GM21619 (cell line): ENCODE measurements around the gene HDAC7.
"Not testable (repeated sequence)": the region's sequence is repeated elsewhere in the genome, so short reads cannot be mapped to it uniquely, and the experiment has no call there.

Experiments
- ATAC-seq: cut with Tn5 transposase; IDR thresholded peaks from one replicate; pipeline ENCODE4 v1.9.1; 2021; ENCODE audit not compliant: unreplicated experiment

The HDAC7 gene

DNA sequence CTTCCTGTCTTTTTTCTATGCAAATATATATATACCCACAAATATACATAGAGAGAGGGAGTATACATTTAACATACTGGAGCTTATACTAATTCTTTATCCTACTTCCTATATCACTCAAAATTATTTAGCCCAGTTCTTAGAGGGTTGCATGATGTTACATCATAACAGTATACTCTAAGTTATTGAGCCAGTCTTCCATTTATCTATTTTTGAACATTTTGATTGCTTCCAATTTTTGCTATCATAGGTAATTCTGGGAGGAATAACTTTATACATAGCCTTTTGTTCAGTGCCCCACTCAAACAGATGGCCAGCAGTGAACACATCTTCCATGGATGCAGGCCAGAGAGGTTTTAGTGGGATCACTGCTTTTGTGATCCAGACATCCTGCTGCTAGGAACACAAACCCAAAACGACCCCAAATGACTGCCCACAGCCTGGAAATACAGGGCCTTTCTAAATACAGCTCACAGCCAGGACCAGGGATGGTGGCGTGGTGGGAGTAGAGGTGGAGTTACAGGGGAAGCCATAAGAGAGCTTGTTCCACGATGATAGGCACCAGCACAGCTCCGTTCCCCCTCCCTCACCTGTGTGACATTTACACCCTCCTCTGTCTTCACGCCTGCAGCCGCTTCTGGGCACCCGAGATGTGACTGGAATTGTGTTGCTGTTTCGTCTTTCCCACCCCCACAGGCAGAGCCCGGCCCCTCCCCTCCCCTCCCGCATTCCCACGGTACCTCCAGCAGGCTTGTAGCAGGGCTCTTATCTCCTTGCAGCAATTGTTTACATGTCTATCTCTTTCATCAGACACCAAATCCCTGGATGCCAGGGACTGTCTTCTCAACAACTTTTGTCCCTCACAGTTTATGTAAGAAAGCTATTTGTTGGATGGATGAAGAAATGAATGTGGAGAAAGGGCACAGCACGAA is 30.7 kb upstream of the HDAC7 start:
- no peak for ATAC-seq

DNA sequence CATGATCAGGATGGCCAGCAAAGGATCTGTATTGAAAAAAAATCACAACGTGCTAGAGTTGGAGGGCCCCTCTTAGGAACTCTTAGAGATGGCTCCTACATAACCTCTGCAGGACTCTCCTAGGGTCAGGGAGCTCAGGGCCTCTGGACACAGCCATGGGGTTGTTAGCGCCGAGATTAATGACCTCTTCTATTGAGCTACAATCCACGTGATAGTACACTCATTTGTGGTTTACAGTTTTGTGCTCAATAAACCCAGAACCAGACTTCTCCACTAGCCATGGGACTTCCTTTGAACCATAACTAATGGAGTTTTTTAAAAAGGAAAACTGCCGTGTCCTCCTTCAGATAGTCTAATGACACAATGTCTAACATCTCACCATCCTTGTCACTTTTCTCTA is 29.6 kb upstream of the HDAC7 start:
- no peak for ATAC-seq

DNA sequence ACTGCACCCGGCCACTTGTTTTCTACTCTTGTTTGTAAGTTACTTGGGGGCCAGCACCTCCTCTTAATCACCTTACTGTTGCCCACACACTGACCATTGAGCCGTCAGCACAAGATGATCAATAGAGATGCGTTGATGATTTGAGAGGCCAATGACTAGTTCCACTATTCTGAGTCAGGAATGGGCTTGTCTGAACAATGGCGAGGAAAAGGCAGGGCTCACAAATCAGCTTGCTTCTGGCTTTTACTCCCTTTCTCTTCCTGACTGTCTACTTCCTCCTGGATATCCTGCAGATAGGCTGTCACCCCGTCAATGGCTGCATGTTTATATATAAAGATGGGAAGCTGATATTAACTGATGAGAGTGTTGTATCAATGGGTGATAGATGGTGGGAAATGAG is 29.1 kb upstream of the HDAC7 start:
- ATAC-seq, result no peak

DNA sequence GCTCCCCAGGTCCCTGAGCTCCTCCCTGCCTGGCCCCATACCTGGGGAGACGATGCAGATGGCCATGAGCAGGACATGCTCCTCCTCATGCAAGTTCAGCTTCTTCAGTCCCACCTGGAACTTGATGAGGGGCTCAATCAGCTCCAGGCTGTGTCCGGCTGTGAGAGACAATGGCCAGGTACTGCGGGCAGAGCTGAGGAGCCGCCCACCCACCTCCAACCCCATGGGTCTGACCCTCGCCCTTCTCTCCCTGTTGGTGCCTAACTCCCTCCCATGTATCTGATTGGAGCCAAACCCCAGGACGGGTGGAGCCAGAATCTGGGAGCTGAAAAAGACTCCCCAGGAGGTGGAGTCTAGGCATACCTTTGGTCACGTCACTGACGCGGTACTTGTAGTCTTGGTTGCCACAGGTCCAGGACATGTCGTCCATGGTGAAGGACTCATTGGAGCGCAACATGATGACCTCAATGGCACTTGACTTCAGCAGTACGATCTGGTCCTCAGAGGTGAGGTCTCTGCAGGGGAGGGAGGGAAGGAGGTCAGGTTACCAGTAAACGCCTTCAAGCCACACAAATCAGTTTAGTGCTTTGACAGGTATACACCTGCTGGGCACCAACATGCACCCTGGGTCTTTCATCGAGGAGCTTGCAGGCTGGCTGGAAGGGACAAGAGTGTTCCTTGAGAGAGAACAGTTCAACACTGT is 26.7 kb upstream of the HDAC7 start:
- ATAC-seq, result no peak

DNA sequence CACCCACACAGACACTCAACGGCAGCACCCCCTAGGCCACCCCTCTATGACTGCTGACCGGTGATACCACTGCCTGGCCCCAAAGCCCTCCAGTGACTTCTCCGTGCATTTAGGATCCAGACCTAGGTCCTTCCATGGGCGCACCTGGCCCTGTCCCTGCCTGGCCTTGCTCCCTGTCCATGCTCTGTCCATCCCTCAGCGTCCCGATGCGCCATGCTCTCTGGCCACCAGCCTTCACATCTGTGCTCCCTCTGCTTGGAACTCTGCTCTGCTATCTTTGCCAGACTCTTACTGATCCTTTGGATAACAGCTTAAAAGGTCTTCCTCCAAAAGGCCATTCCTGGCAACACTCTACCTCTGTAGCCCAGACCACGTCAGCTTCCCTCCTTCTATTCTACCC is 25.4 kb upstream of the HDAC7 start:
- ATAC-seq, result no peak

DNA sequence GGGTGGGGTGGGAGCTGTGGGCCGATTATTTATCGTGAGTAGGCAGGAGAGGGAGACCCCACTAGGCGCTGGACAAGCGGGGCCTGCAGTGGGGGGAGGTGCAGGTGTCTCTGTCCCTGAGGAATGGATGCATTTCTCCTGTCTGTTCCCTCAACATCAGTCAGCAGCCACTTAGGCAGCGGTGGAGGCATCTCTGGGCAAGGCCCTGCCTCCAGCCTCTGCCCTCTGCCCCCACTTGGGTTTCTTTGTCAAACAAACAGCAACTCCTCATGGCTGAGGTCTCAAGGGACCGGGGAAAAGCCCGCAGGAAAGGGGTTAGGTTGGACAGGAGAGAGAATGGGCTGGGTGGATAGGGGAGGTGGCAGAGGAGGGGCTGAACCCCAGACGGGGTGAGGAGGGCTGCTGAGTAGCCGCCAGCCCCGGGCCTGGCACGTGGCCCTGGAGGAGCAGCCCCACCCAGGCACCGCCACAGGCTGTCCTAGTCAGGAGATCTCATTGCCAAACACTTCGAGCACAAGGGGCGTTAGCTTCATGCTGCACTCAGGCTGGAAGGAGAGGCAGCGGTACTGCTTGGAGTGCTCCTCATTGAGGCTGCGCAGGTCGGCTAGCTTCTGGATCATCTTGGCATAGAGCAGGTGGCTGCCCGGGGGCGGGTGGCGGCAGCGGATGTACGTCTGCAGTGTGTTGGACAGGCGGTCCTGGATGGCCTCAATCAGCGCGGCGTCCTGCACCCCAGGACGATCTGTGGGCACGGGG is 24.7 kb upstream of the HDAC7 start:
- ATAC-seq, result no peak

DNA sequence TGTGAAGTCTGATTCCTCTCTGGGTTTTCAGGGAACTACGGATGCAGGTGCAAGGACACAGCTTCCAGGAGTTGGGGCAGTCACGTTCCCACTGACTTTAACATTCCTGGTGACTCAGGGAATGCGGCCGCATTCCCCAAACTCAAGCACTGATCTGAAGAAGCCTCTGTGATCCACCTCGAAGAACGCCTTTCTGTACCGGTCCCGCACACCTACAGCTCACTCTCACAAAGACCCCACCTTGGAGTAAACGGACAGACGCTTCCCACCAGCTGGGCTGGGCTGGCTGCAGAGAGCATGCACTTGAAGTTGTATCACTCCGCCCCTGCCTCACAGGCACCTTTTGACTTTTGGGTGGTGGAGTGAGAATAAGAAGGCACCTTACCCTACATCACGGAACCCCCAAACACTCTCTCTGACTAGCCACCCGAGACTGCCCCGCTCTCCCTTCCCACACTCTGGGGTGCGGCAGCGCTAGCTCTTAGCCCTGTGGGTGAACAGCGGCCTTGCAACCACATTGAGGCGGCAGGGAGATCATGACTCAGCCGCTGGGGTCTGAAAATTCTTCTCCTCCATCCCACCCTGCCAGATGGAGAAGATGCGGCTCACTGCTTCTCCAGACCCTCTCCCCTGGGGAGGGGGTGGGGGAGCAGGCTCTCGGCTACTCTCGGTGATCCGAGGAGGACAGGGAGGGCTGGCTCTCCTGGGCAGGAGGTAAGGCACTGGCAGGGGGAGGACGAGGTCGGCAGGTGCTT is 23.7 kb upstream of the HDAC7 start:
- no peak for ATAC-seq

DNA sequence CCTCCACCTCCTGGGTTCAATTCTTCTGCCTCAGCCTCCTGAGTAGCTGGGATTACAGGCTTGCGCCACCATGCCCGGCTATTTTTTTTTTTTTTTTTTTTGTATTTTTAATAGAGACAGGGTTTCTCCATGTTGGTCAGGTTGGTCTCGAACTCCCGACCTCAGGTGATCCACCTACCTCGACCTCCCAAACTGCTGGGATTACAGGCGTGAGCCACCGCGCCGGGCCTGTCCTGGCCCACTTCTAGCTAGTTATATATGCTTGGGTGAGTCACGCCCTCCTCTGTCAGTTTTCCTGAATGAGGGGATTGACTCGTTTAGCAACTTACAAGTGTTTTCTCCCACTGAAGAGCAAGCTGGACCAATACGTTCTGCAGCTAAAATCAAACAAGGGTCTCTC is 22.8 kb upstream of the HDAC7 start:
- ATAC-seq, result not testable (repeated sequence)

DNA sequence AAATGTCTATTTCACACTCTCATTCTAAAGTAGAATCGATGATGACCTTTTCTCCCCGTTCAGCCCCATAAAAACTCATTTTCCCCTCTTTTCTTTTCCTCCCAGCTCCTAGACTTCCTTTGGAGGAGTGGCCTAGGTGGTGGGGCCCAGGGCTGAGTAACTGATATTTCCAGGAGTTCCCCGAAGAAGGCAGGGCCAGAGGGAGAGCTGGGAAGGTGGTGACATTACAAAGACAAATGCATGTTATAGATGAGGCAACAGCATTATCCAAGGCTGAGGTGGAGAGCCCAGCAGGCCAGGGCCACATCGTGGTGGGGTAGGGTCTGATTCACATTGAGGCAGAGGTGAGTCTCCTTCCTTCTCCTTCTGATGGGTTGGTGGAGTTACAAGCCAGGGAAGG is 22.2 kb upstream of the HDAC7 start:
- no peak for ATAC-seq

DNA sequence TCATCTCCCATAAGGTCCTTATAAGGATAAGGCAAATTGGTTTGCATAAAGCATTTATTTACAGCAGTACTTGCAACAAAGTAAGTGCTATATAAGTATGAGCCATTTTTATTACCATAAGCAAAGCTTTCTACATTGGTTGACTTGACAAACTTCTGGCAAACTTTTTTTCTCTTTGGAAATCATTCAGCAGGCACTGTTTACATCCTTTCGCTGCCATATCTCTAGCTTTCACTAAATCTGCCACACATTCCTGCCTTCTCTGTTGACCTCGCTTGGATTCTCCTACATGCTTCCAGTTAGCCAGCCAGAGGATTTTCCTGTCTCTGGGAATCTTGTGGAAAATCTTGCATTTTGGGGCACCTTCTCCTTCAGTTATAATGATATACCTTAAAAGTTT is 21.8 kb upstream of the HDAC7 start:
- no peak for ATAC-seq

DNA sequence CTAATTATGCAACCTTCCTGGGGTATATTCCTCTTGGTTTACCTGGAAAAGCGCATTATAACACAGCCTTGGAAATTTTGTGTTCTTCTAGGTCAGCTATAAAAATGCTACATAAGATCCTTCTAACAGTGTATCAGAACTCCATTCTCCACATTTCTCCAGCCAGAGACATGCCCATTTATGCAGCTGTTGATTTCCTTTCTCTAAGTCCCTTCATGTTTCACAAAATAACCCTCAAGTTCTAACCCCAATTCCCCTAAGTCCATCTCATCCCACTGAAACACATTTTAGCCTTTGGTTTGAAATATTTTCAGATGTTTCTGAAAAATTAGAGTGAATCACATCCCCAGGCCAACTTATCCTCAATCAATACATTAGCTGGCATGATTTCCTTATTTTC is 20.9 kb upstream of the HDAC7 start:
- ATAC-seq, result no peak

DNA sequence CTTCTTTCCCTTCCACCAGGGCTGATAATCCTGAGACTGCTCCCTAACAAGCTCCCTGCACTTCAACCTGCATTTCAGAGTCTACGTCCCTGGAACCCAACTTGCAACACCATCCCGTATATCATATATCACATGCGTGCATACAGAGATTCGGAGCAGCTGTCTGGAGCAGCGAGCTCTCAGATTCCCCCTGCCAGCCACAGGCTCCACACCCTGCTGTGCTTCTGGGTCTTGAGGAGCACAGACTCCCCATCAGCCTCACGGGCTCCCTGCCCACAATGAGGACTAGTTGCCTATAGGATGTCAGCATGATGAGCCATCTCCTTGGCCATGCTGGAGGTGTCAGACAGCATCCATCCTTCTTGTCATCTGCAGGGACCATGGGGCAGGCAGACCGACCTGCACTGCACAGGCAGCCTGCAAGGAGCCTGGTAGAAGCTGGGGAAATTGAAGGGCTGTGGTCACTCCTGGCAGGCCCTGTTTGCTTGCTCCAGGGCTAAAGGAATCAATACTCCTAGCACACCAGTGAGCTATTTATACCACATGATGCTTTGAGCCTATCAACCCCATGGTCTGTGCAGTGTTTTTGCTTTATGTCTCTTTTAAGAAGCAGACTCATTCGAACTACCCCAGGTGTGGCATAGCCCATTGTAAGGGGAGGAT is 19.6 kb upstream of the HDAC7 start:
- ATAC-seq, result no peak

DNA sequence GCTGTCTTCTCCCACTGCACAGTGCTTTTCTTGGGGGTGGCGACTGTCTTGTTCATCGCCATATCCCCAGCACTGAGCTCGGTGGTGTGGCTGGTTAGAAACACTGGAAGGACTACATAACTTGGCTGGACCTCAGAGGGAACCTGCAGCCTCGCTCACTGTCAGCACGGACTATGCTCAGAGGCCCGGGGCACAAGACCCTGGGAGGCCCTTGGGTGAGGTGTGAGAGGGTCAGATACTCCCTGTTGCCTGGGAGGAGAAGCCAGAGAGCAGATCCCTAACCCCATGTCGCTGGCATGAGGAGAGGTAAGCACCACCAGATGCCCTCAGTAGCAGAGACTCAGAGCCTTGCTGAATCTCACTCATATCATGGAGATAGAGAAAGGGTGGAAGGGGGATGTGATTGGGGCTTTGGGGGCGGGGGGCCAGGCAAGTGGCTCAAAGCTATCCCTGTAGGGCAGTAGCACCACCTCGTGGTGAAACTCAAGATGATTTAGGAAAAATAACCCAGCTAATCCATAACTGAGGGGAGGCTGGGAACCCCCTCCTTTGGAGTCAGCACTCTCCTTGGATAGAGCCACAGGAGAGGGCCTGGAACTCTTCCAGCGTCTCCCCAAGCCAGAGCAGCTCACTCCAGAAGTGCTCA is 18.7 kb upstream of the HDAC7 start:
- no peak for ATAC-seq

DNA sequence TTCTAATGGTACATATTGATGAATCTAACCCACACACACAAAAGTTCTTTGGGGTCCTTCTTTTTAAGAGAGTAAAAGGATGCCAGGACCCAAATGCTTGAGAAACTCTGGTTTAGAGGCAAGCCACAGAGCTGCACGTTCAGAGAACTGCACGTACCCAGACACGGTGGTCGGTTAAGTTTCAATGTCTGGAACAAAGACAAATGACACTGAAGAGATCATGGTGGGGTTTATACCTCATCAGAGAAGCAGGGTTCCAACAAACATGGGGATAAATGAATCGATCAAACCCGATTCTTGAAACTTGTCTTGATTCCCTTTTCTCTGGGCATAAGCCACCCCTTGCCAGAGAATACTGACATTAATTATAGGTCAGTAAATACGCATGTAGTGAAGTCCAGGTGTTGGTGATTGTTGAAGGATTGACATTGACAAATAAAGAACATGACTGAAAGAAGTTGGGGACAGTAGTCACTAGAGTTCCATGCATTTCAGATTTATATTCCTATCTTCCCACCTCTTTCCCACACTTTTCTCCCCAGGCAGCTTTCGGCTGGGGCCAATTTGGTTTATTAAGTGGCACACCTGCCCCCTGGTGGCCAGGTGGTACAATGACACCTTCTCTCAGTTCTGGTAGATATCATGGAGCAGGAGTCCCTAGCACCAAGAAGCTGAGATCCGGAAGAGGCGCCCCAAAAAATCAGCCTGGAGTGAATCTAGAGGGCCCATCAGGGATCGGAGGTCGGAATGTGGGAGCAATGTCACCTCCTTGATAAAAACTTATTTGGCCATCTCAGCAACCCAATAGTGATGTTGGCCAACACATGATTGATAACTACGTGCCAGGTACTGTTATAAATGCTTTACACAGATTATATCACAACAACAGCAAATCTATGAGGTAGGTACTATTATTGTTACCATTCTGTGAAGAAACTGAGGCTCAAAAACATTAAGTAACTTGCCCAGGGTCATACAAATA is 17.8 kb upstream of the HDAC7 start:
- no peak for ATAC-seq

DNA sequence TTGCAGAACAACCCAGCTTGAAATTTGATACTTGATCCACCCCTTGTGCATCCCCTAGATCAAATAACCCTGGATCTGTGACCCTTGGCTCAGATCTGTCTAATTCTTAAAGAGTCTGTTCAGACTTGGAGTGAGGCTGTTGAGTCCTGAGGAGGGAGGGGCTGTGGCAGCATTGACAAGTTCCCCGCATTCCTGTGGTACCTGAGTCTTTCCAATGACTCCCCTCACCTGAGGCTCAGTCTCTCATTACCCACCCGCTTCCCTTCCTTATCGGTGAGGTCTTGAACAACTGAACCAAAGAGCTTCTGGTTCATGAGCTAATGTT is 16.1 kb upstream of the HDAC7 start:
- no peak for ATAC-seq

DNA sequence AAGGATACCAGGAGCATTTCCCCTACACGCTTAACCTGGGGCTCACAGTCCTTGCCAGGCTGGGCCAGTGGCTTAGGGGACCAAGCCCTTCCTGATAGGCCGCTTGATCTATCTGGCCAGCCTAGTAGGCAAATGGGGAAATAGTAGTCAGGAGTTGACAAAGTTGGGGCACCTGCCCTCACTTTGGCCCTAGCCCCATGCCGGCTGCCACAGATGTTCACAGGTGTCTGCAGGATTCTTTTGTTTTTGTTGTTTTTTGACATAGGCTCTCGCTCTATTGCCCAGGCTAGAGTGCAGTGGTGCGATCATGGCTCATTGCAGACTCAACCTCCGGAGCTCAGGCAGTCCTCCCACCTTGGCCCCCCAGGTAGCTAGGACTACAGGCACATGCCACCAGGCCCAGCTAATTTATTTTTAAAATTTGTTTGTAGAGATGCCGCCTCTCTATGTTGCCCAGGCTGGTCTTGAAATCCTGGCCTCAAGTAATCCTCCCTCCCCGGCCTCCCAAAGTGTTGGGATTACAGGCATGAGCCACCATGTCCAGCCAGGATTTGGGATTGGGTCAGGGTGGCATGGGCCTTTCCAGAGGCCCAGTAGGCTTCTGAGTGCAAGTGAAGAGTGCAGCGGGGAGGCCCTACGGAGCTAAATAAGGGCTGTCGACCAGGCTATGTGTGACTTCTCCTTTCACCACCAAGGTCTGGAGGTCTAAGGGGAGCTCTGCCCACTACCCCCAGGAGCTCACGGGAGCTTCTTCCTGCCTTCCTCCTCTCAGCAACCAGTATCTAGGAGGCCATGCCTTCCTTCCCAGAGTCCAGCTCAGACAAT is 15.5 kb upstream of the HDAC7 start:
- no peak for ATAC-seq

DNA sequence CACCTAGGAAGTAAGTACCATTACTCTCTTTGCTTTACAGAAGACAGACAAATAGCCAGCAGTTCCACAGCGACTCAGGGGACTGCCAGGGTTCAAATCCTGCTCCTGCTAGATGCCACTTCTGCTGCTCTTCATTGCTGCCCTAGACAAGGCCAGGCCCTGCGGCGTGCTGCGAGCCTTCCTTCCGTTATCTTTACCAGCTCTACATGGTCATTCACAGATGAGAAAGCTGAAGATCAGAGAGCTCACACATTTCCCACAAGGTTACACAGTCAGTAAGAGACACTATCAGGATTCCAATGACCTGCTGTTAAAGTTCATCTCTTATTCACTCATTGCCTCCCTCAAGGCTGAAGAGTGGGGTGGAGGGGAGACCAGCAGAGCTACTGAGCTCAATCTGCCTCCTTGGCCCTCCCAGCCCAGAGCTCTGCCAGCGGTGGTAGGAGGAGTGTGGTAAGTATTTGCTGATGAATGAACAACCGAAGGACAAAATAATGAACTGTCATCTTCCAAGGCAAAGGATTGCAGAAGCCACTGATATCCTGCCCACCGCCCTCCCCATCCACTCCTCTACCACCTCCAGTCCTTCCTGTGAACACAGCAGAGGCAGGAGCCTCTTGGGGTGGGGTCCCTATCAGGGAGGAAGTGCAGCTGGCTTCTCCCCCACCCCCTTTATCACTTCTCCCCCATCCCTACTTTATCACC is 14.6 kb upstream of the HDAC7 start:
- ATAC-seq, result no peak
